ENCODE results near the gene IL18R1. TPM values are rescaled to one million over a fixed set of nuclear protein-coding genes. Genes with fewer than 3 reads are reported as not detected.

IL18R1 gene
- total RNA-seq, 2 donors from 2014 or later = 56.5 to 68.0 TPM

GRCh38 chr2:102412199-102412598 is 56.6 kb downstream of the IL18R1 start:
- H3K36me3 Mint-ChIP-seq (ENCODE audit: insufficient read depth in 2 of 2) = peaks cover 11 to 38% of the 10 kb centered on the region in 2 donors
- peaks cover 10 to 13% of the 10 kb centered on the region in 2 donors for H3K9me3 Mint-ChIP-seq
- ATAC-seq (replicated peaks in 1 of 2) (no peak), DNase-seq (no peak)
- H3K4me1 Mint-ChIP-seq (ENCODE audit: low read depth) = peaks cover 20% of the 10 kb centered on the region
- H3K27me3 Mint-ChIP-seq (ENCODE audit: low read depth) = no peaks in the 10 kb centered on the region
- no peak overlapping the region for H3K27ac Mint-ChIP-seq
- H3K4me3 Mint-ChIP-seq = no peak overlapping the region

- H3K4me3 Mint-ChIP-seq = peak overlapping the region; percentile 55 to 83
- peak; percentile 52 to 78 for ATAC-seq (replicated peaks in 1 of 2)
- peak overlapping the region; percentile 97 for H3K27ac Mint-ChIP-seq
- peaks cover 62% of the 10 kb centered on the region for H3K4me1 Mint-ChIP-seq (ENCODE audit: low read depth)
- H3K9me3 Mint-ChIP-seq = peaks cover 3 to 9% of the 10 kb centered on the region in 2 donors
- DNase-seq = no peak
- H3K36me3 Mint-ChIP-seq (ENCODE audit: insufficient read depth in 2 of 2) = peaks cover 10 to 25% of the 10 kb centered on the region in 2 donors
- H3K27me3 Mint-ChIP-seq (ENCODE audit: low read depth) = peaks cover 14% of the 10 kb centered on the region
These were observed 62.4 kb downstream of the IL18R1 start for GRCh38 chr2:102417946-102418345.

- Mint-ChIP-seq H3K36me3 (ENCODE audit: insufficient read depth in 2 of 2) (peaks cover 10 to 21% of the 10 kb centered on the region in 2 donors), H3K27ac (peak overlapping the region; percentile 86), H3K4me3 (peak overlapping the region; percentile 70 to 83), H3K27me3 (ENCODE audit: low read depth) (peaks cover 17% of the 10 kb centered on the region), H3K9me3 (peaks cover 3 to 9% of the 10 kb centered on the region in 2 donors), H3K4me1 (ENCODE audit: low read depth) (peaks cover 68% of the 10 kb centered on the region)
- no peak for DNase-seq
- ATAC-seq (replicated peaks in 1 of 2) = peak; percentile 81 to 83
These were observed 62.9 kb downstream of the IL18R1 start for GRCh38 chr2:102418421-102418961.

- peaks cover 17% of the 10 kb centered on the region for H3K27me3 Mint-ChIP-seq (ENCODE audit: low read depth)
- no peak overlapping the region for H3K27ac Mint-ChIP-seq
- no peak for DNase-seq
- H3K4me3 Mint-ChIP-seq = peak overlapping the region; percentile 70 to 84
- H3K36me3 Mint-ChIP-seq (ENCODE audit: insufficient read depth in 2 of 2) = peaks cover 10 to 14% of the 10 kb centered on the region in 2 donors
- ATAC-seq (replicated peaks in 1 of 2) = no peak
- peaks cover 84% of the 10 kb centered on the region for H3K4me1 Mint-ChIP-seq (ENCODE audit: low read depth)
- peaks cover 3 to 9% of the 10 kb centered on the region in 2 donors for H3K9me3 Mint-ChIP-seq
These were observed 64.7 kb downstream of the IL18R1 start for GRCh38 chr2:102420290-102420689.

- Mint-ChIP-seq H3K27ac (no peak overlapping the region), H3K4me3 (peak overlapping the region; percentile 40 to 45)
These were observed 66.5 kb downstream of the IL18R1 start for GRCh38 chr2:102421890-102422759.

GRCh38 chr2:102422910-102423309 is 67.3 kb downstream of the IL18R1 start, which contains the start of gene IL18RAP:
Gene IL18RAP (plus strand): TSS chr2:102423160. CDS start chr2:102423278, 118 bp downstream.
- no peaks in the 10 kb centered on the region for H3K9me3 Mint-ChIP-seq
- ATAC-seq (replicated peaks in 1 of 2) = no peak

More at GRCh38 chr2:102421890-102422759, 66.5 kb downstream of the IL18R1 start:
- peaks cover 9 to 10% of the 10 kb centered on the region in 2 donors for H3K36me3 Mint-ChIP-seq (ENCODE audit: insufficient read depth in 2 of 2)
- ATAC-seq (replicated peaks in 1 of 2) (peak in 1 of 2 donors; percentile 50), DNase-seq (no peak)
- H3K9me3 Mint-ChIP-seq = peaks cover 3 to 4% of the 10 kb centered on the region in 2 donors
- peaks cover 17% of the 10 kb centered on the region for H3K27me3 Mint-ChIP-seq (ENCODE audit: low read depth)
- peaks cover 86% of the 10 kb centered on the region for H3K4me1 Mint-ChIP-seq (ENCODE audit: low read depth)

GRCh38 chr2:102423368-102423767 is 67.8 kb downstream of the IL18R1 start:
- no peak overlapping the region for H3K27ac Mint-ChIP-seq
- DNase-seq (no peak), ATAC-seq (replicated peaks in 1 of 2) (no peak)
- peaks cover 77% of the 10 kb centered on the region for H3K4me1 Mint-ChIP-seq (ENCODE audit: low read depth)
- no peaks in the 10 kb centered on the region for H3K9me3 Mint-ChIP-seq
- peaks cover 17% of the 10 kb centered on the region for H3K27me3 Mint-ChIP-seq (ENCODE audit: low read depth)
- H3K4me3 Mint-ChIP-seq = peak overlapping the region; percentile 10 to 40
- peaks cover 4 to 7% of the 10 kb centered on the region in 2 donors for H3K36me3 Mint-ChIP-seq (ENCODE audit: insufficient read depth in 2 of 2)

More at GRCh38 chr2:102422910-102423309, 67.3 kb downstream of the IL18R1 start, which contains the start of gene IL18RAP:
- Mint-ChIP-seq H3K4me3 (peak within 1 kb of the TSS; percentile 40 to 45), H3K36me3 (ENCODE audit: insufficient read depth in 2 of 2) (peaks cover 4 to 5% of the 10 kb centered on the region in 2 donors), H3K27me3 (ENCODE audit: low read depth) (peaks cover 17% of the 10 kb centered on the region), H3K27ac (peak within 1 kb of the TSS; percentile 30), H3K4me1 (ENCODE audit: low read depth) (peaks cover 78% of the 10 kb centered on the region)
- DNase-seq = no peak

GRCh38 chr2:102424754-102425153 is 69.2 kb downstream of the IL18R1 start:
- ATAC-seq (replicated peaks in 1 of 2) (peak; percentile 75 to 82), DNase-seq (no peak)
- H3K4me1 Mint-ChIP-seq (ENCODE audit: low read depth) = peaks cover 69% of the 10 kb centered on the region
- H3K27ac Mint-ChIP-seq = no peak overlapping the region
- H3K4me3 Mint-ChIP-seq = peak overlapping the region; percentile 6 to 22
- peaks cover 7% of the 10 kb centered on the region in 2 donors for H3K36me3 Mint-ChIP-seq (ENCODE audit: insufficient read depth in 2 of 2)
- no peaks in the 10 kb centered on the region for H3K9me3 Mint-ChIP-seq
- peaks cover 13% of the 10 kb centered on the region for H3K27me3 Mint-ChIP-seq (ENCODE audit: low read depth)

GRCh38 chr2:102425441-102426132 is 70.0 kb downstream of the IL18R1 start:
- peaks cover 6% of the 10 kb centered on the region for H3K27me3 Mint-ChIP-seq (ENCODE audit: low read depth)
- H3K4me3 Mint-ChIP-seq = peak overlapping the region in 1 of 2 donors; percentile 13
- H3K4me1 Mint-ChIP-seq (ENCODE audit: low read depth) = peaks cover 63% of the 10 kb centered on the region
- H3K27ac Mint-ChIP-seq = no peak overlapping the region
- H3K36me3 Mint-ChIP-seq (ENCODE audit: insufficient read depth in 2 of 2) = peaks cover 7 to 8% of the 10 kb centered on the region in 2 donors
- no peak for DNase-seq
- H3K9me3 Mint-ChIP-seq = peaks cover 0 to 1% of the 10 kb centered on the region in 2 donors
- ATAC-seq (replicated peaks in 1 of 2) = no peak

GRCh38 chr2:102427249-102427648 is 71.7 kb downstream of the IL18R1 start:
- Mint-ChIP-seq H3K27me3 (ENCODE audit: low read depth) (peaks cover 6% of the 10 kb centered on the region), H3K4me1 (ENCODE audit: low read depth) (peaks cover 52% of the 10 kb centered on the region), H3K9me3 (peaks cover 0 to 1% of the 10 kb centered on the region in 2 donors), H3K36me3 (ENCODE audit: insufficient read depth in 2 of 2) (peaks cover 7 to 10% of the 10 kb centered on the region in 2 donors), H3K4me3 (peak overlapping the region in 1 of 2 donors; percentile 10), H3K27ac (no peak overlapping the region)
- no peak for ATAC-seq (replicated peaks in 1 of 2)
- no peak for DNase-seq

GRCh38 chr2:102428573-102428972 is 73.0 kb downstream of the IL18R1 start:
- Mint-ChIP-seq H3K27ac (peak overlapping the region; percentile 3), H3K36me3 (ENCODE audit: insufficient read depth in 2 of 2) (peaks cover 9 to 10% of the 10 kb centered on the region in 2 donors), H3K4me1 (ENCODE audit: low read depth) (peaks cover 39% of the 10 kb centered on the region), H3K4me3 (no peak overlapping the region), H3K9me3 (peaks cover 0 to 1% of the 10 kb centered on the region in 2 donors), H3K27me3 (ENCODE audit: low read depth) (no peaks in the 10 kb centered on the region)
- DNase-seq (no peak), ATAC-seq (replicated peaks in 1 of 2) (peak in 1 of 2 donors; percentile 32)

GRCh38 chr2:102432386-102432785 is 76.8 kb downstream of the IL18R1 start:
- H3K27ac Mint-ChIP-seq = no peak overlapping the region
- peaks cover 9 to 10% of the 10 kb centered on the region in 2 donors for H3K36me3 Mint-ChIP-seq (ENCODE audit: insufficient read depth in 2 of 2)
- no peak for DNase-seq
- peaks cover 32% of the 10 kb centered on the region for H3K4me1 Mint-ChIP-seq (ENCODE audit: low read depth)
- H3K9me3 Mint-ChIP-seq = peaks cover 0 to 1% of the 10 kb centered on the region in 2 donors
- no peak for ATAC-seq (replicated peaks in 1 of 2)
- no peaks in the 10 kb centered on the region for H3K27me3 Mint-ChIP-seq (ENCODE audit: low read depth)
- no peak overlapping the region for H3K4me3 Mint-ChIP-seq
